Tongue (tissue), 2 donors: ENCODE data around the gene PCDHA8. TPM values are rescaled to one million over a fixed set of nuclear protein-coding genes. Genes with fewer than 3 reads are reported as not detected.
"Not testable (repeated sequence)": the region's sequence is repeated elsewhere in the genome, so short reads cannot be mapped to it uniquely, and the experiment has no call there.

Experiments
- DNase-seq: peaks from one replicate; pipeline ENCODE4 v3.0.0-alpha.2; 2015
- total RNA-seq: library from RNA; depleted of rRNA; stranded (reverse); fragments of >200 nt; gene quantifications from one replicate; pipeline ENCODE4 v1.2.3, GENCODE V29; 2014

Gene PCDHA8
- total RNA-seq, 1 donor from 2014 or later = not detected

GRCh38 chr5:140829511-140830501, 11.2 kb upstream of the PCDHA8 start:
- not testable (repeated sequence) for DNase-seq

DNA sequence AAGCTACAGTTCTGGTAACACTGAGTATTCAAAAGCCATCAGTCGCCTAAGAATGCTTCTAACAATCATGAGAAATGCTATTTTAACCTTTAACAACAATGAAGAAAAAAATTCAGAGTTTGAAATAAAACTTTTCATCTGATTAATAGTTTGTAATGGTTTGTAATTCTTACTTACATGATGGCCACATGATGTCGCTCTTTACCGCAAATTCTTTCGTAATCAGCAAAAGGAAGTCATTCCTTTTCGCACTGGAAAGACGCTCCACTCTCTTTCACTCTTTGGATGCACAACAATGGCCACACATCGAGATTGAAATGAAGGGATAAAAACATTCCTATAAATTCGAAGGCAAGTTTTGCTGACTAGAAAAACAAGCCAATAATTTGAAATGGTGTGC, 7.0 kb upstream of the PCDHA8 start, which contains the start of gene PCDHA7:
Gene PCDHA7, plus strand, starts transcription at position 277 of the 400 bp plus-strand sequence. Its CDS starts 115 bp downstream, at position 392.
- peak; percentile 6 for DNase-seq

GRCh38 chr5:140834439-140835008, 6.5 kb upstream of the PCDHA8 start:
- not testable (repeated sequence) for DNase-seq

DNA sequence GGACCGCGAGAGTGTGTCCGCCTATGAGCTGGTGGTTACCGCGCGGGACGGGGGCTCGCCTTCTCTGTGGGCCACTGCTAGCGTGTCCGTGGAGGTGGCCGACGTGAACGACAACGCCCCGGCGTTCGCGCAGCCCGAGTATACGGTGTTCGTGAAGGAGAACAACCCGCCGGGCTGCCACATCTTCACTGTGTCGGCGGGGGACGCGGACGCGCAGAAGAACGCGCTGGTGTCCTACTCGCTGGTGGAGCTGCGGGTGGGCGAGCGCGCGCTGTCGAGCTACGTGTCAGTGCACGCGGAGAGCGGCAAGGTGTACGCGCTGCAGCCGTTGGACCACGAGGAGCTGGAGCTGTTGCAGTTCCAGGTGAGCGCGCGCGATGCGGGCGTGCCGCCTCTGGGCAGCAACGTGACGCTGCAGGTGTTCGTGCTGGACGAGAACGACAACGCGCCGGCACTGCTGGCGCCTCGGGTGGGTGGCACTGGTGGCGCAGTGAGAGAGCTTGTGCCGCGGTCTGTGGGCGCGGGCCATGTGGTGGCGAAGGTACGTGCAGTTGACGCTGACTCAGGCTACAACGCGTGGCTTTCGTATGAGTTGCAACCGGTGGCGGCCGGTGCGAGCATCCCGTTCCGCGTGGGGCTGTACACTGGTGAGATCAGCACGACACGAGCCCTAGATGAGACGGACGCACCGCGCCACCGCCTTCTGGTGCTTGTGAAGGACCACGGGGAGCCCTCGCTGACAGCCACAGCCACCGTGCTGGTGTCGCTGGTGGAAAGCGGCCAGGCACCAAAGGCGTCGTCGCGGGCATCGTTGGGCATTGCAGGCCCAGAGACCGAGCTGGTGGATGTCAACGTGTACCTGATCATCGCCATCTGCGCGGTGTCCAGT, 5.1 kb upstream of the PCDHA8 start:
- no peak for DNase-seq

DNA sequence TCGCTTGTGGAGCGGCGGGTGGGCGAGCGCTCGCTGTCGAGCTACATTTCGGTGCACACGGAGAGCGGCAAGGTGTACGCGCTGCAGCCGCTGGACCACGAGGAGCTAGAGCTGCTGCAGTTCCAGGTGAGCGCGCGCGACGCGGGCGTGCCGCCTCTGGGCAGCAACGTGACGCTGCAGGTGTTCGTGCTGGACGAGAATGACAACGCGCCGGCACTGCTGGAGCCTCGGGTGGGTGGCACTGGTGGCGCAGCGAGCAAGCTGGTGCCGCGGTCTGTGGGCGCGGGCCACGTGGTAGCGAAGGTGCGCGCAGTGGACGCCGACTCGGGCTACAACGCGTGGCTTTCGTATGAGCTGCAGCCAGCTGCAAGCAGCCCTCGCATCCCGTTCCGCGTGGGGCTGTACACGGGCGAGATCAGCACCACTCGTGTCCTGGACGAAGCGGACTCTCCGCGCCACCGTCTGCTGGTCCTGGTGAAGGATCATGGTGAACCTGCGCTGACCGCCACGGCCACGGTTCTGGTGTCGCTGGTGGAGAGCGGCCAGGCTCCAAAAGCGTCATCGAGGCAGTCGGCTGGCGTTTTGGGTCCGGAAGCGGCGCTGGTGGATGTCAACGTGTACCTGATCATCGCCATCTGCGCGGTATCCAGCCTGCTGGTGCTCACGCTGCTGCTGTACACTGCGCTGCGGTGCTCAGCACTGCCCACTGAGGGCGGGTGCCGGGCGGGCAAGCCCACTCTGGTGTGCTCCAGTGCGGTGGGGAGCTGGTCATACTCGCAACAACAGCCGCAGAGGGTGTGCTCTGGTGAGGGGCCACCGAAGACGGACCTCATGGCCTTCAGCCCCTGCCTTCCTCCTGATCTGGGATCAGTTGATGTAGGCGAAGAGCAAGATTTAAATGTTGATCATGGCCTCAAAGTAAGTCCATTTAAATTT, 2.1 kb downstream of the PCDHA8 start:
- no peak for DNase-seq

DNA sequence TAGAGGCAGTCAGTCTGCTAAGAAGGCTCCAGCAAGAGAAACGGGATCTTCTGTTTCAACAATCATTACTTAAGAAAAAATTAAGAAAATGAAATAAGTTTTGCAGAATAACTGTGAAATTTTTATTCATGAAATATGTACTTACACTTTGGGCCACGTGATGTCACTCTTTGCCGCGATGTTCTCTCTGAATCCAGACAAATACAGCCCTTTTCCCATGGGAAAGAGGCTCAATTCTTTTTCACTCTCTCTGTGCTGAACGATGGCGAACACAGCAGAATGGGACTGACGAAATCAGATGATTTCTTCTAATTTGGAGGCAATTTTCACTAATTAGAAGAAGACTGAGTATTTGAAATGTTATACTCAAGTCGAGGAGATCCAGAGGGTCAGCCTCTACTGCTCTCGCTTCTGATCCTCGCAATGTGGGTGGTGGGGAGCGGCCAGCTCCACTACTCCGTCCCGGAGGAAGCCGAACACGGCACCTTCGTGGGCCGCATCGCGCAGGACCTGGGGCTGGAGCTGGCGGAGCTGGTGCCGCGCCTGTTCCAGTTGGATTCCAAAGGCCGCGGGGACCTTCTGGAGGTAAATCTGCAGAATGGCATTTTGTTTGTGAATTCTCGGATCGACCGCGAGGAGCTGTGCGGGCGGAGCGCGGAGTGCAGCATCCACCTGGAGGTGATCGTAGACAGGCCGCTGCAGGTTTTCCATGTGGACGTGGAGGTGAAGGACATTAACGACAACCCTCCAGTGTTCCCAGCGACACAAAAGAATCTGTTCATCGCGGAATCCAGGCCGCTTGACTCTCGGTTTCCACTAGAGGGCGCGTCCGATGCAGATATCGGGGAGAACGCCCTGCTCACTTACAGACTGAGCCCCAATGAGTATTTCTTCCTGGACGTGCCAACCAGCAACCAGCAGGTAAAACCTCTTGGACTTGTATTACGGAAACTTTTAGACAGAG, 7.4 kb downstream of the PCDHA8 start, which contains the start of gene PCDHA9:
Gene PCDHA9, plus strand, starts transcription at position 244 of the 964 bp plus-strand sequence. Its CDS starts 114 bp downstream, at position 358.
- not testable (repeated sequence) for DNase-seq

DNA sequence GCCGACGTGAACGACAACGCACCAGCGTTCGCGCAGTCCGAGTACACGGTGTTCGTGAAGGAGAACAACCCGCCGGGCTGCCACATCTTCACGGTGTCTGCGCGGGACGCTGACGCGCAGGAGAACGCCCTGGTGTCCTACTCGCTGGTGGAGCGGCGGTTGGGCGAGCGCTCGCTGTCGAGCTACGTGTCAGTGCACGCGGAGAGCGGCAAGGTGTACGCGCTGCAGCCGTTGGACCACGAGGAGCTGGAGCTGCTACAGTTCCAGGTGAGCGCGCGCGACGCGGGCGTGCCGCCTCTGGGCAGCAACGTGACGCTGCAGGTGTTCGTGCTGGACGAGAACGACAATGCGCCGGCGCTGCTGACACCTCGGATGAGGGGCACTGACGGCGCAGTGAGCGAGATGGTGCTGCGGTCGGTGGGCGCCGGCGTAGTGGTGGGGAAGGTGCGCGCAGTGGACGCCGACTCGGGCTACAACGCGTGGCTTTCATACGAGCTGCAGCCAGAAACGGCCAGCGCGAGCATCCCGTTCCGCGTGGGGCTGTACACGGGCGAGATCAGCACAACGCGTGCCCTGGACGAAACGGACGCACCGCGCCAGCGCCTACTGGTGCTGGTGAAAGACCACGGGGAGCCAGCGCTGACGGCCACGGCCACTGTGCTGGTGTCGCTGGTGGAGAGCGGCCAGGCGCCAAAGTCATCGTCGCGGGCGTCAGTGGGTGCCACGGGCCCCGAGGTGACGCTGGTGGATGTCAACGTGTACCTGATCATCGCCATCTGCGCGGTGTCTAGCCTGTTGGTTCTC, 9.0 kb downstream of the PCDHA8 start:
- not testable (repeated sequence) for DNase-seq

- DNase-seq = peak; percentile 24
Observed at GRCh38 chr5:140855772-140856674, 15.0 kb downstream of the PCDHA8 start, which contains the start of gene PCDHA10. PCDHA10 (plus strand) TSS chr5:140855897; CDS start chr5:140856049, 152 bp downstream.

GRCh38 chr5:140857177-140857986, 16.4 kb downstream of the PCDHA8 start:
- no peak for DNase-seq

DNA sequence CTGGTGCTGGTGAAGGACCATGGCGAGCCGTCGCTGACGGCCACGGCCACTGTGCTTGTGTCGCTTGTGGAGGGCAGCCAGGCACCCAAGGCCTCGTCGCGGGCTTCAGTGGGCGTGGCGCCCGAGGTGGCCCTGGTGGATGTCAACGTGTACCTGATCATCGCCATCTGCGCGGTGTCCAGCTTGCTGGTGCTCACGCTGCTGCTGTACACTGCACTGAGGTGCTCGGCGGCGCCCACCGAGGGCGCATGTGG, 16.9 kb downstream of the PCDHA8 start:
- no peak for DNase-seq

GRCh38 chr5:140862441-140863295, 21.7 kb downstream of the PCDHA8 start:
- DNase-seq = no peak

DNA sequence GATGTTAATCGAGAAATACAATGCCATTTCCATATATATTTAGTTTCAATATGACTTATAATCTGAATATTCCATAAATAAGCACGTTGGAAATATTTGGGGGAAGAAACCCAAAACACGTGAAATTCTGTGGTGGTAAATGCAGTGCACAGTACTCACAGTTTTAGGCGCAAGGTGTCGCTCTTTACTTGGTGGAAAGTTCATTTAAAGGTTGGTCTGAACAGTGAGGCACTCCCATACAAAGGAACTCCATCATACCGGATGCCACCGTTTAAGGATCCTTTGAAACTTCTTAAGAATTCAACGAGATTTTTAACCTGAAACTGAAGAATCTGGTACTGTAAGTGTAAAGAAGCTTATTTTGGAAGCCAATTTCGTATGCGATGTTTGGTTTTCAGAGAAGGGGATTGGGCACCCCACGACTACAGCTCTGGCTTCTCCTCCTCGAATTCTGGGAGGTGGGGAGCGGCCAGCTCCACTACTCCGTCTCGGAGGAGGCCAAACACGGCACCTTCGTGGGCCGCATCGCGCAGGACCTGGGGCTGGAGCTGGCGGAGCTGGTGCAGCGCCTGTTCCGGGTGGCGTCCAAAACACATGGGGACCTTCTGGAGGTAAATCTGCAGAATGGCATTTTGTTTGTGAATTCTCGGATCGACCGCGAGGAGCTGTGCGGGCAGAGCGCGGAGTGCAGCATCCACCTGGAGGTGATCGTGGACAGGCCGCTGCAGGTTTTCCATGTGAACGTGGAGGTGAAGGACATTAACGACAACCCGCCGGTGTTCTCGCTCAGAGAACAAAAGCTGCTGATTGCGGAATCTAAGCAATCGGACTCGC, 28.0 kb downstream of the PCDHA8 start, which contains the start of gene PCDHA11:
Gene PCDHA11, plus strand, starts transcription at position 237 of the 834 bp plus-strand sequence. Its CDS starts 147 bp downstream, at position 384.
- DNase-seq = peak; percentile 23

- DNase-seq = no peak
Observed at GRCh38 chr5:140869555-140869886, 28.5 kb downstream of the PCDHA8 start.

- DNase-seq = no peak
Observed at GRCh38 chr5:140870221-140871201, 29.5 kb downstream of the PCDHA8 start.
